ENCODE data around the gene CACUL1. TPM values are rescaled to one million over a fixed set of nuclear protein-coding genes. Genes with fewer than 3 reads are reported as not detected.

The CACUL1 gene
- total RNA-seq, 1 experiment from 2014 or later, result 38.5 TPM

DNA sequence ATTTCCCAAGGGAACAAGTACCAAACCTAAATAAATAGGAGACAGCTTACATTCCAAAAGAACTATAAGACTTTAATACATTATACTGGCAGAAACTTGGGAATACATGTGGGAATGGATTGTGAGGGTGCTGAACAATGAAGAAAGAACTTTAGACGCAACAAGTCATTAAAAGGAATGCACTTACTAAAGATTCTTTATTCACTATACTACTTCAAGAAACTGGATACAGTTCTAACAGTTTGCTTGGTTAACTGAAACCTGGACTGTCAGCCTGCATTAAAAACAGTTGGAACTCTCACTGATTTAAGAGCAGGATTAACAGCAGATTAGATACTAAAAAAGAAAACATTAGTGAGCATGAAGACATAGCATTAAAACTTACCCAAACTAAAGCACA, 12.0 kb downstream of the CACUL1 start:
- H3K9ac ChIP-seq (ENCODE audit: extremely low read depth, insufficient read length, low read length), result no peak overlapping the region
- no peak overlapping the region for H2AFZ ChIP-seq (ENCODE audit: low read length)
- no peaks in the 10 kb centered on the region for H3K23me2 ChIP-seq (ENCODE audit: insufficient read length, low read depth, low read length, poor library complexity, severe bottlenecking)
- H4K5ac ChIP-seq (ENCODE audit: insufficient read length, low read depth, low read length), result no peak overlapping the region
- no peak overlapping the region for H2BK120ac ChIP-seq (ENCODE audit: low read depth, low read length, poor library complexity, severe bottlenecking)
- no peak overlapping the region for H3K18ac ChIP-seq (ENCODE audit: insufficient read length, low read depth, low read length)
- no peak overlapping the region for H2BK5ac ChIP-seq (ENCODE audit: insufficient read length, low read length)
- no peak overlapping the region for H3T11ph ChIP-seq (ENCODE audit: low read length)
- peaks cover 30% of the 10 kb centered on the region; the same call in 1 of the 2 replicates for H3K79me2 ChIP-seq (ENCODE audit: insufficient read depth, low read length)
- no peak for DNase-seq
- H4K91ac ChIP-seq (ENCODE audit: insufficient read length, low read depth, low read length), result no peak overlapping the region
- no peak overlapping the region for H2AK5ac ChIP-seq (ENCODE audit: insufficient read length, low read length)
- TF ChIP-seq, protein P1, sequence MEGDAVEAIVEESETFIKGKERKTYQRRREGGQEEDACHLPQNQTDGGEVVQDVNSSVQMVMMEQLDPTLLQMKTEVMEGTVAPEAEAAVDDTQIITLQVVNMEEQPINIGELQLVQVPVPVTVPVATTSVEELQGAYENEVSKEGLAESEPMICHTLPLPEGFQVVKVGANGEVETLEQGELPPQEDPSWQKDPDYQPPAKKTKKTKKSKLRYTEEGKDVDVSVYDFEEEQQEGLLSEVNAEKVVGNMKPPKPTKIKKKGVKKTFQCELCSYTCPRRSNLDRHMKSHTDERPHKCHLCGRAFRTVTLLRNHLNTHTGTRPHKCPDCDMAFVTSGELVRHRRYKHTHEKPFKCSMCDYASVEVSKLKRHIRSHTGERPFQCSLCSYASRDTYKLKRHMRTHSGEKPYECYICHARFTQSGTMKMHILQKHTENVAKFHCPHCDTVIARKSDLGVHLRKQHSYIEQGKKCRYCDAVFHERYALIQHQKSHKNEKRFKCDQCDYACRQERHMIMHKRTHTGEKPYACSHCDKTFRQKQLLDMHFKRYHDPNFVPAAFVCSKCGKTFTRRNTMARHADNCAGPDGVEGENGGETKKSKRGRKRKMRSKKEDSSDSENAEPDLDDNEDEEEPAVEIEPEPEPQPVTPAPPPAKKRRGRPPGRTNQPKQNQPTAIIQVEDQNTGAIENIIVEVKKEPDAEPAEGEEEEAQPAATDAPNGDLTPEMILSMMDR (conservative IDR thresholded peaks at IDR 0.05), result no peak
- H3K4me3 Mint-ChIP-seq, result no peak overlapping the region
- H4K20me1 ChIP-seq (ENCODE audit: control insufficient read depth, insufficient read depth, insufficient read length), result no peaks in the 10 kb centered on the region
- no peak overlapping the region for H4K8ac ChIP-seq (replicated peaks; ENCODE audit: insufficient read length, low read depth, low read length)
- H3K9me3 Mint-ChIP-seq, result no peaks in the 10 kb centered on the region
- H3K27me3 ChIP-seq (ENCODE audit: insufficient read depth, low read length), result no peaks in the 10 kb centered on the region
- no peak overlapping the region for H3K23ac ChIP-seq (ENCODE audit: insufficient read length, low read depth, low read length)
- H3K4me2 ChIP-seq (ENCODE audit: insufficient read depth, insufficient read length, low read length), result no peak overlapping the region
- no peak overlapping the region for H2BK12ac ChIP-seq (ENCODE audit: insufficient read length, low read depth, low read length)
- H3K4me1 ChIP-seq (ENCODE audit: insufficient read depth, low read length), result no peaks in the 10 kb centered on the region
- no peak overlapping the region for H3K27ac ChIP-seq (ENCODE audit: insufficient read length, low read depth, low read length)
- no peaks in the 10 kb centered on the region for H3K27me3 Mint-ChIP-seq (ENCODE audit: low read depth)
- H3K14ac ChIP-seq (ENCODE audit: insufficient read depth, low read length), result no peak overlapping the region
- whole genome bisulfite sequencing (ENCODE audit: extremely low coverage, insufficient read length, low lambda C conversion rate), result no CpG with 5 or more reads among the region's 1 CpG
- peaks cover 26 to 37% of the 10 kb centered on the region in 2 experiments for H3K4me1 Mint-ChIP-seq
- peaks cover 0 to 5% (median 4%) of the 10 kb centered on the region in 3 experiments; a peak in 6 of 7 replicates for H3K36me3 Mint-ChIP-seq (ENCODE audit: insufficient read depth in 1 of 3, low read depth in 3 of 3)
- no peak overlapping the region for H3K56ac ChIP-seq (ENCODE audit: insufficient read length, low read depth, low read length)
- no peaks in the 10 kb centered on the region for H3K9me3 ChIP-seq (ENCODE audit: control insufficient read depth, low read depth, low read length)
- no peak overlapping the region for H2BK20ac ChIP-seq (ENCODE audit: low read depth, low read length, poor library complexity, severe bottlenecking)
- peaks cover 3% of the 10 kb centered on the region for H3K79me1 ChIP-seq (ENCODE audit: insufficient read depth, low read depth, low read length, poor library complexity, severe bottlenecking)
- H2BK15ac ChIP-seq (ENCODE audit: low read depth, low read length), result no peak overlapping the region
- H3K4ac ChIP-seq (ENCODE audit: low read depth, low read length), result no peak overlapping the region
- peak overlapping the region in 1 of 3 experiments; percentile 39; a peak in 1 of 7 replicates for H3K27ac Mint-ChIP-seq

Data from H9 (cell line).